HG03103 (cell line): Measurements from ENCODE around the gene CAMK2B.

Experiments used
- ATAC-seq: cut with Tn5 transposase; IDR thresholded peaks from one replicate; pipeline ENCODE4 v1.9.1; 2021; ENCODE audit warnings: low read depth; ENCODE audit not compliant: unreplicated experiment

Gene CAMK2B

GRCh38 chr7:44277391-44277790 is 48.0 kb downstream of the CAMK2B start:
- no peak for ATAC-seq

GRCh38 chr7:44276571-44277221 is 48.7 kb downstream of the CAMK2B start:
- ATAC-seq, result no peak

GRCh38 chr7:44275957-44276570 is 49.3 kb downstream of the CAMK2B start:
- ATAC-seq, result no peak

- no peak for ATAC-seq
Observed at GRCh38 chr7:44275146-44275545, 50.2 kb downstream of the CAMK2B start.

GRCh38 chr7:44274623-44274975 is 50.8 kb downstream of the CAMK2B start:
- ATAC-seq, result no peak

- no peak for ATAC-seq
Observed at GRCh38 chr7:44273681-44274622, 51.4 kb downstream of the CAMK2B start.

- ATAC-seq, result no peak
Observed at GRCh38 chr7:44272981-44273380, 52.4 kb downstream of the CAMK2B start.

- ATAC-seq, result no peak
Observed at GRCh38 chr7:44272456-44272855, 52.9 kb downstream of the CAMK2B start.

GRCh38 chr7:44269943-44270493 is 55.4 kb downstream of the CAMK2B start:
- ATAC-seq, result no peak

GRCh38 chr7:44269417-44269816 is 56.0 kb downstream of the CAMK2B start:
- ATAC-seq, result no peak

GRCh38 chr7:44268671-44269070 is 56.7 kb downstream of the CAMK2B start:
- ATAC-seq, result no peak

- no peak for ATAC-seq
Observed at GRCh38 chr7:44267719-44268421, 57.5 kb downstream of the CAMK2B start.

- no peak for ATAC-seq
Observed at GRCh38 chr7:44267178-44267577, 58.2 kb downstream of the CAMK2B start.

- ATAC-seq, result no peak
Observed at GRCh38 chr7:44266526-44266925, 58.9 kb downstream of the CAMK2B start.

GRCh38 chr7:44265728-44266127 is 59.7 kb downstream of the CAMK2B start:
- ATAC-seq, result no peak

- no peak for ATAC-seq
Observed at GRCh38 chr7:44264221-44264931, 61.0 kb downstream of the CAMK2B start.

GRCh38 chr7:44263326-44264082 is 61.9 kb downstream of the CAMK2B start:
- ATAC-seq, result no peak

- ATAC-seq, result no peak
Observed at GRCh38 chr7:44262031-44262430, 63.4 kb downstream of the CAMK2B start.

GRCh38 chr7:44261240-44261639 is 64.2 kb downstream of the CAMK2B start:
- no peak for ATAC-seq
